NCI-H2196 (cell line): Measurements from ENCODE around the gene CFAP299.
"Not testable (repeated sequence)": the region's sequence is repeated elsewhere in the genome, so short reads cannot be mapped to it uniquely, and the experiment has no call there.

Source experiments
- DNase-seq: peaks from one replicate; lab custom pipeline; 2025; ENCODE audit not compliant: unreplicated experiment; lab: John Stamatoyannopoulos, UW

The CFAP299 gene

DNA sequence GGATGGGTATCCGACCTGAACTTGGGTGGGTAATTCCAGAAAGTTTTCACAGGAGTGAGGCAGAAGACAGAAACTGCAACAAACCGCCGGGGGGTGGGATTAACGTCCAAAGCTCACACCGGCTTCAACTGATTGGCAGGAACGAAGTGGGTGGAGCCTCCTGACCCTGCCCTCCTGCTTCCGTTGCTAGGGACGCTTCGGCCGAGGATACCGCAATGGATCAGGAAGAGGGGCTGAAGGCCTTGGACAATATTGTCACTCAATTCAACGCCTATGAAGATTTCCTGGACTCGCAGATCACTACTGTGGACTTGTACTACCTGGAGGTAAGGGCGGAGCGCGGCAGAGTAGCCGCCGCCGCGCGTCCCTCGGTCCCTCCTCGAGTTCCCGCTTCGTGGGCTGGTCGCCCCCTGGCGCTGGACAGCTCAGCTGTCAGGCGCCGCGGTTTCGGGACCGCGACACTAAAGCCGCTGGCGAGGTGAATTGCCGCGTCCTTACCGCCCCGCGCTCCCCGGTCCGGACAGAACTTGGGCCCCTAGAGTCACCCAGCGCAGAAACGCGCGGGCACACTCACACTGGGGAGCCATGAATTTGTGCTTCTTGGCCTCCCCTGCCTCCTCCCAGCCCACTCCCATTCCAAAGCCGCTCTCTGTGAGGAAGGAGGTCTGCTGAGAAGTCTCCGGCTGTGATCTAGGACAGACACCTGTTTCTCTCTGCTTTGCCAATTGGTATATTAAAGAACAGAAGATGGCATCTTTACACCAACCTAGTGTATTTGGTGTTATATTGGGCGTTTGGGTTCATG is at the start of gene CFAP299:
Gene CFAP299, plus strand, starts transcription at position 177 of the 805 bp plus-strand sequence.
- peak; percentile 14 for DNase-seq

DNA sequence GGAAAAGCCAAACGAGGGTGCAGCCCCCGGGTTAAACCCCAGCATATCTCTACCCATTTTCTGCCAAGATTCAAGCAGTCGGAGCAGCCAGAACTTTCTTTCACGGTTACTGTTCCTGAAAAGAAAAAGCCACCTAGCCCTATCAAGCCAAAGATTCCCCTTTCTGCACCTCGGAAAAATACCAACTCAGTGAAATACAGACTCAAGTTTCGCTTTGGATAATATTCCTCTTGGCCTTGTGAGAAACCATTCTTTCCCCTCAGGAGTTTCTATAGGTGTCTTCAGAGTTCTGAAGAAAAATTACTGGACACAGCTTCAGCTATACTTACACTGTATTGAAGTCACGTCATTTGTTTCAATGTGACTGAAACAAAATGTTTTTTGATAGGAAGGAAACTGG is 49.1 kb upstream of the CFAP299 start:
- DNase-seq = no peak

DNA sequence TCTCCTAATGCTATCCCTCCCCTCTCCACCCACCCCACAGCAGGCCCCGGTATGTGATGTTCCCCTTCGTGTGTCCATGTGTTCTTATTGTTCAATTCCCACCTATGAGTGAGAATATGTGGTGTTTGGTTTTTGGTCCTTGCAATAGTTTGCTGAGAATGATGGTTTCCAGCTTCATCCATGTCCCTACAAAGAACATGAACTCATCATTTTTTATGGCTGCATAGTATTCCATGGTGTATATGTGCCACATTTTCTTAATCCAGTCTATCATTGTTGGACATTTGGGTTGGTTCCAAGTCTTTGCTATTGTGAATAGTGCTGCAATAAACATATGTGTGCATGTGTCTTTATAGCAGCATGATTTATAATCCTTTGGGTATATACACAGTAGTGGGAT is 44.9 kb upstream of the CFAP299 start:
- not testable (repeated sequence) for DNase-seq

DNA sequence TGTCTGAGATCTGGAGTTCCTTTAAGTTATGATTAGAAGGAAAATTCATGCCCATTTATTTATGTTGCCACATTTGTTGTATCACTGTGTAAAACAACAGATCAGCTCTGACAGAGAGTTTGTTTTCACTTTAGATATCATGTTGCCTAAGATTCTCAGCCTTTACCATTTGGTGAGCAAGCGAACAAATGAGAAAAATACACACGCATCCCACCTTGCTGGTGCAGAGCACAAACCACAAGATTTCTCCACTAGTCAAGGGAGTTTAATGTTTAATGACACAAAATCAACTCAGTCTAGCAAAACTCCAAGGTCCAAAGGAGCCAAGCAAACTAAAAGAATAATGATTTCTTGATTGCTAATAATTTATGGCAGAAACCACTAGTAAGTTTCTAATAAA is 41.3 kb upstream of the CFAP299 start:
- DNase-seq = no peak

DNA sequence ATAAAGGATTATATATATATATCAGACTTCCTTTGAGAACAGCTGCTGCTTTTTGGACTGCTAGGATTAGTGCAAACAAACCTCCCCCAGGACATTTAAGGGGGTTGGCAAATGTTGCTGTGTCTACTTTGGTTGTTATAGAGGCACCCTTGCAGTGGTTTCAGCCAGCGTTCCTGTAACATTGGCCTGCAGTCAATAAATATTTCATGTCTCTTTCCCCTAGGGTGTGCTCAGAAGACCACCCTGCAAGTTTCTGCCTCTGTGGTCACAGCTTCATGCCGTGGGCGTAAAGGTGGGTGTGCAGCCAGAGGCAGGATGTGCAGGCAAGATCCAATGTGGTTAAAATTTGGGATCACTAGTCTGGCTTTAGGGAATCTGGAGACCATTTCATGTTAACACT is 40.2 kb upstream of the CFAP299 start:
- DNase-seq = no peak

DNA sequence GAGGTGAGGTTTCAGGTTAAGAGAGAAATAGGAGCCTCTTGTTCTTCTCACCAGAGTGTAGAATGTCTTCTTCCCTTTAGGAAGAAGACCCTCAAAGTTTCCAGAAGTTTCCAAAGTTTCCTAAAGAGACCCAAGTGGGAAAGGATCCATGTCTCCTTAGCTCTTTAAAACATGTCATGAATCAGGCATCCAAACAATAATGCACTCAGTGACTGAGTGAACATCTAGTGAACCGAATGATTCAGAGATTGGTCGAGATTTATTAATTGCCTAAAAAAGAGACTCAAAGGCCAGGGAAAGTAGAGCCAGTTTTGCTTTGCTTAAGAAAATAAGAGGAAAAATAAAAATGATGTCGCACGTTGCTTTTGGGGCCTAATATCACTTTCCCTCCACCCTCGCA is 39.7 kb upstream of the CFAP299 start:
- no peak for DNase-seq

DNA sequence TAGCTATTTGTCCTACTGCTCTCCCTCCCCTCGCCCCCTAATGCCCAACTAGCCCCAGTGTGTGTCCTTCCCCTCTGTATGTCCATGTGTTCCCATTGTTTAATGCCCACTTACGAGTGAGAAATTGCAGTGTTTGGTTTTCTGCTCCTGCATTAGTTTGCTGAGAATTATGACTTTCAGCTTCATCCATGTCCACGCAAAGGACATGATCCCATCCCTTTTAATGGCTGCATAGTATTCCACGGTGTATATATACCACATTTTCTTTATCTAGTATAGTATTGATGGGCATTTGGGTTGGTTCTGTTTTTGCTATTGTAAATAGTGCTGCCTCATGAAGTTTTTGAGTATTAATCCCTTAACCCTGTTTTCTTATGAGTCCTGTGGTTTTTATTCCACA is 33.6 kb upstream of the CFAP299 start:
- no peak for DNase-seq

DNA sequence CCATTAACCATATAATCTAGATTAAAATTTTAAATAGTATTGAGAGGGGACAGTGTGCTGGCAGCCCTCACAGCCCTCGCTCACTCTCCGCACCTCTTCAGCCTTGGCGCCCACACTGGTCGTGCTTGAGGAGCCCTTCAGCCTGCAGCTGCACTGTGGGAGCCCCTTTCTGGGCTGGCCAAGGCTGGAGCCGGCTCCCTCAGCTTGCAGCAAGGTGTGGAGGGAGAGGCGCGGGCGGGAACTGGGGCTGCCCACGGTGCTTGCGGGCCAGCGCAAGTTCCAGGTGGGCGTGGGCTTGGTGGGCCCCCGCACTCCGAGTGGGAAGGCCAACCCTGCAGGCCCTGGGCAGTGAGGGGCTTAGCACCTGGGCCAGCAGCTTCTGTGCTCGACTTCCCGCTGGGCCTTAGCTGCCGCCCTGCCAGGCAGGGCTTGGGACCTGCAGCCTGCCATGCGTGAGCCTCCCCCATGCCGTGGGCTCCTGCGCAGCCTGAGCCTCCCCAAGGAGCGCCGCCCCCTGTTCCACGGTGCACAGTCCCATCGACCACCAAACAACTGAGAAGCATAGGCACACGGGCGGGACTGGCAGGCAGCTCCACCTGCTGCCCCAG is 32.8 kb upstream of the CFAP299 start:
- DNase-seq = no peak

DNA sequence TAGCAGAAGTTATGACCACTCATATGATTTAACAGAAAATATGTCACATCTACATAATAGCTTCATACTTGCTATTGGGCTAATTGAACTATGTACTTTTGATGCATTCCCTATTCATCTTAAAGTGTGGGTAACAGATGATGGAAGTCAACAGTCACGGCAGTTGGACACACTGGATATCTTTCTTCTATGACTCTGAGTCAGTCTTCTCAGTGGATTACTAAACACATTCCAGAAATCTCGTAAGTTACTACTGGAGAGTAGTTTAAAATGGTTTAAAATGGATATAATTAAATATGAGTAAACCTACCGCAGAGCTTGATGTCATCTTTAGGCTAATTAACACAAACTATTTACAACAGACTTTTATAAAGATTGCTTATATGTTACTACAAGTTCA is 30.1 kb upstream of the CFAP299 start:
- no peak for DNase-seq

DNA sequence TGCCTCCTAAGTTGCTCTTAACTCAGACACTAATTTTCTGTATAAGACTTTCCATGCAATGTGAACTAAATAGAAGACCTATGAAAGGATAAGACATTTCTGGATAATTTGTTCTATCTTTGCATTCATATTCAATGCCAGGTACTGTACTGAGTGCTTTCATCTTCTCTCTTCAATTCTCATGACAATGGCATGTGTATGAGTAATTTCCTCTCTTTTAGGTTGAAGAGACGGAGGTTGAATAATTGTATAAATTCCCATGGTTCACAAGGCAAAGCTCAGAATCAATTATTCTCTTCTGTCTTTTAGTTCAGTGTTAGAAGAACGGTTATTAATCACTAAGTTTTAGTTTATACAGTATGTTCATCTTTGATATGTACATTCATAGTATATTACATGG is 29.3 kb upstream of the CFAP299 start:
- no peak for DNase-seq

DNA sequence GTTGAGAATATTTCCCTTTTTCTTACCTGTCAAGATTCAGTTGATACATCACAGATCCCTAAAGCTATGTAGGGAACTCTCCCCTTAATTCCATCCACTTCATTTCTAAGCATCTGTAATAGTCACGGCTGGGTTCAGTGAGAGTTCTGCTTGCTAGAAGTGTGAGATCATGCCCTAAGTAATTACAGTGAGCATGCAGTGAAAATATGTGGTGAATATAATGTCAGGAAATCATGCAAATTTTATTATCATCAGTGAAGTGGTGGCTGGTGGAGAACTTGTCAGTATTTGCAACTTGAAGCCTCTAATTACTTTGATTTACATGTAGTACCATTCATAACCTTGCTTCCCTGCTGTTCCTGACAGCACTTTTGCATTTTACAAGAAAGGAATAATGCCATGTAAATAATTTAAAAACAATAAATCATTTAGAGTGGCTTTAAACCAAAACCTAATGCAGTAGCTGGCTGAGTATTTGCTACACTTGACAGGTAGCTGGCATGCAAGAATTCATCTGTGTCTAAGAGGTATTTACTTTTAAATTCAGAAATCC is 28.3 kb upstream of the CFAP299 start:
- DNase-seq = no peak

DNA sequence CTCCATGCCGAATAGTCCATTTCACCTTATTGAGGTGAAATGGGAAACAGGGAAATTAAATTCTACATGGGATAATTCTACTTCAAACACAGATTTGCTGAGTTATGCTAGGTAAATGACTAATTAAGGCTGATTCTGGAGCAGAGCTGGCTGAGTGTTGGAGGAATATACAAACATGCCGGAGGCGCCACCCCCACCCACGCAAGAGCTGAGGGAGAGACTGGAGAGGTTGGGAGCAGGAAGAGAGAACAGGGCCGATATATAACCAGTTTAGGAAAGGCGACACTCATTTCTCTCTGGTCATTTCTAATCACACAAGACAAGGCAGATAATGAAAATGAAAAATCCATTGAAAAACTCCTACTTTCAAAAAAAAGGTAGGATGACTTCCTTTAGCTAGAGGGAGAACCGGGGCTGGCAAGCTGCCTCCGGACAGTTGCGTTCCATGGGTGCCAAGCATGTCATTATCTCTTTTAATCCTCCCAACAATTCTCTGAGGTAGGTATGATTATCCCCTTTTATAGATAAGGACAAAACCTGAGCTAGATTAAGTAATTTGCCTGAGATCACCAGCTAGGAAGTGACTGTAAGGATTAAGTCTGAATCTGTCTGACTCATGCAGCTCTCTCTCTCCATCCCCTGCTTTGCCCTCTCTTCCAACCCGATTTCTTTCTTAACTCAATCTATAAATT is 27.6 kb upstream of the CFAP299 start:
- no peak for DNase-seq

DNA sequence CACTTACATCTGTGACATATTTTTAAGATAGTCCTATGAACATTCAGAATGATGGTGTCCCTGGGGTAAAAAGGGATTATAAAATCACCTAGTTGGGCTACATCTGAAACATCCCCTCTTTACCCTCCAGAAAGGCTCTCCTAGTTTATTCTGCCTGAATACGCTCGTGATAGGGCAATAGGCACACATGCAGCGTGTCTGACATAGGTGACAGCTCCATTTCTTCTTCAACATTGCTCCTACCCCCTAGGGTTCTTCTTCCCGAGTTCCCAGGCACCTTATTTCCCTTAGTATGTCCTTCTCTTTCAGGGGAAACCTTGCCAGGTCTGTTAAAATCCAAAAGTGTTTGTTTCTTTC is 27.1 kb upstream of the CFAP299 start:
- DNase-seq = no peak

DNA sequence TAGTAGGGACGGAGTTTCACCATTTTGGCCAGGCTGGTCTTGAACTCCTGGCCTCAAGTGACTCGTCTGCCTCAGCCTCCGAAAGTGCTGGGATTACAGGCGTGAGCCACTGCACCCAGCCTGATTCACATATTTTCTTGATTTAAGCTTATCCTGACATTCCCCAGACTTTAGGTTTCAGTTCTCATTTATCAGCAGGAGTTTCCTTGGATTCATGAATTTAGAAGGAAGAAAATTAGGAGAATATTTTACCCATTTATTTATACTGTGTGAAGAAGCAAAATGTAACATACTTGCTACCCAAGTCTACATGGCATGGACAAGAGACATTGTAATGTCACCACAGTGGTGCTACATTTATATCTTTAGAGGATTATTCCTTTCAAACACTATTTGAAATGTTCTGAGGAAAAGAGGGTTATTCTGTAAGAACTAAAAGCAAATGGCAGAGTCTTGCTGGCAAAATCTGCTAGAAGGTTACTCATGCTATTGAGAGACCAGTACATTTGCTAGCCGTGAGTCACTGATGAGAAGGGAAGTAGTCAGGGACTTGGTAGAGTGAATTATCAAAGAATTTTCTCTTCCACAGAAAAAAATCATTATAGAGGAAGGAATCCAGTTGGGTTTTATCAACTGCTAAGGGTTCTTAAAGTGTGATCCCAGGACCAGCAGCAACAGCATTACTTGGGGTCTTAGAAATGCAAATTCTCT is 26.1 kb upstream of the CFAP299 start:
- no peak for DNase-seq

DNA sequence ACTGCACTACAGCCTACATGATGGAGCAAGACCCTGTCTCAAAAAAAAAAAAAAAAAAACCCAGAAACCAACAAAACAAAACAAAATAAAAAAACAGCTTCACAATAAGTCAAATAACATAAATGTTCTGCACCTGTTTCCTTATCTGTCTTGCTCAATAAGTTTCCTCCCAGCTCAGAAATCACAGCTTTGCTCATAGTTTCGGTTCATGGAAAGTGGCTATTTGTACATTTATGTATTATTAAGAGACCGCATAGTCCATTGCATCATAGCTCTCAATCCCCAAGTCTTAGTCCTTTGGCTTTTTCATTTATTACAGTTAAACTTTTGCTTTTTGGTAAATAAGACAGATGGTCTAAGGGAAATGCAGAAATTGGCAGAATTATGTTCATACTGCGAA is 24.4 kb upstream of the CFAP299 start:
- DNase-seq = no peak

DNA sequence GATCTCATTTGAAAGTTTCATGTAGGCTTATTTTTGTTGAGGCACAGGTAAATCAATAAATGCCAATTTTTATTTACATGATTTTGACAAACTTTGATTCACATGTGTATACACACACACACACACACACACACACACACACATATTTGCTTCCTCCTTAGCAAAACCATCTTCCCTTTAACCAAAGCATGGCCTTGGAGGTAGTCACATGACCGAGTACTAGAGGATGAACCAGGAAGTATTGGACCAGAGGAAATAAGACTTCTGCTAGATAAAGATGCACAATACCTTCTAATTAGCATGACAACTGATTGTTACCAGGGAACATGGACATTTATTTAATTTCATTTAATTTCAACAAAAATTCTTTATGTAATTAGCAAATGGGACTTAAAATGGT is 23.4 kb upstream of the CFAP299 start:
- DNase-seq = no peak

DNA sequence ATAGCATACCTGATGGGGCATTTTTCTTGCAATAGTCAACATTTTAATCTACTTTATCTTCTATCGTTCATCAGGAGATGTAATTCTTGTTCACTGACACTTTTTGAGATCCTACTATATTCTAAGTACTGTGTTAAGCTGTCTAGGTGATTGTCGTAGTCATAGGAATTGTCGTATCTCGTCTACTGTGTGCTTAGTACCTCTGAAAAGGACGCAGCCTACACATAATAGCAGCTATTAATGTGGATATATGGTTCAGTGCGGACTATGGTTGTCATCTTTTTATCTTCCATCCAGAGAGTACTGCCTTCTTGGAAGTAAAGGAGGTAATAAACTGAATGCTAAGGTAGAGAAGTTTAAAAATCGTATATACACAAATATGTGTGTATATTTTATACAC is 21.9 kb upstream of the CFAP299 start:
- no peak for DNase-seq

DNA sequence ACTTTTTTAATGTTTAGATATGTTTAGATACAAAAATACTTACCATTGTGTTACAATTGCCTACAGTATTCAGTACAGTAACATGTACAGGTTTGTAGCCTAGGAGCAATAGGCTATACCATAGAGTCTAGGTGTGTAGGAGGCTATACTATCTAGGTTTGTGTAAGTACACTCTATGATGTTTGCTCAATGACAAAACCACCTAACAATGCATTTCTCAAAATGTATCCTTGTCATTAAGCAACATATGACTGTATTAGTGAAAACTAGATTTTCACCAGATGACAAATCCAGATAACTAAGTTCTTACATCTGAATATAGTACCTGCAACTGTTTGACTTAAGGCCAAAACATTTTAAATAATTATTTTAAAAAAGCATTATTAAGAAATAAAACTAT is 19.7 kb upstream of the CFAP299 start:
- not testable (repeated sequence) for DNase-seq

DNA sequence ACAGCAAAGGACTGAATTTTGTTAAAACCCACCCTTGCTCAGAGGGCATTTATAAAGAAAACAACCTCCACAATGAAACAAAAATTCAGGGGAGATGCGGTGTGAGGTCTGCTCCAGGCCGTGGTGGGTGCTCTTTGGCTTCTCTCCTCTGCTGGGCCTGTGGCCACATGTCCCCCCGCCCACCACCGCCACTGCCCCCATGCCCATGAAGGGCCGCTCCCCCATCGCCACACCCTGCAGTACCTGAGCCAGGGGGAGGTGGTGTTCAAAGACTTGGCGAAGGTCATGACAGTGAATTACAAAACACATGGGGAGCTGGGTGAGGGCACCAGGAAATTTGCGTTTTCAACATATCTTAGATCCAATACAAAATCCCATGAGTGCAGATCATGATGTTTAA is 14.2 kb upstream of the CFAP299 start:
- DNase-seq = no peak

DNA sequence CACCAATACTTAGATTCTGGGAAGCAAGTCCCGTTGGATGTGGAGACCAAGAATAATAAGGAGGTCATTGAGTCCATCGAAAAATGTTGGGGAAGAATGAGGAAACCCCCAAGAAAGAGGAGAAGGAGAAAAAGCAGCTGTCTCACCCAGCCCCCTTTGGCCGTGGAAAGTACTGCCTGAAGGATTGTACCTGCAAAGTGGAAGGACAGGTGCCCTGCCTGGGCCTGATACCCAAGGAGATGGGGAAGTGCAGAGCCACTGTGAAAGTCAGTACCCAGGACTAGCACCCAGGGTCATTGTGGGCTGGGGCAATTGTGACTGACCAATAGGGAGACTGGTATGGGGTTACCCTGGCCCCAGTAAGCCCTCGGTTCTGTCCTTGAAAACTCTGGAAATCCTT is 13.8 kb upstream of the CFAP299 start:
- no peak for DNase-seq

DNA sequence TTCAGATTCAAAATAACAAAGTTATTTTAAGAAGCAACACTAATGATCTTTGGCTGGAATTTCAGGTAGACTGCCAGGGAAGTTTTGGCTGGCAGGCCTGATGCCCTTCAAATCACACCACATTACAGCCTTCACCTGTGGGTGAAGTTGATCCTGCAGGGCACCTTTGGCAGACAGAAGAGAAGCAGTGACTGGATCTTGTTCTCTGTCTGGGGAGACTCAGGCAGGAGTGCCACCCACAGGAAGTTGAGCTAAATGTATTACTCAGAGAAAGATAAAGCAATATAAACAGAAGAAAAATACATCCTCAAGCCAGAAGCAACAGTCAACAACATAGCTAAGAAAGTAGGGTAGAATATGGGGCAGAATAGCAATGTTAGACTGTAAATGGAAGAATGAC is 12.8 kb upstream of the CFAP299 start:
- no peak for DNase-seq
